ENCODE measurements around the gene NRXN3.

Gene NRXN3

GRCh38 chr14:79573486-79573885 lies 1403.3 kb downstream of the NRXN3 start:
- no peak for DNase-seq (ENCODE audit: low read depth in 3 of 3)

- DNase-seq (ENCODE audit: low read depth in 3 of 3), result no peak
Observed at GRCh38 chr14:79575032-79575431, 1404.9 kb downstream of the NRXN3 start.

- DNase-seq (ENCODE audit: low read depth in 3 of 3), result no peak
Observed at GRCh38 chr14:79576424-79576823, 1406.3 kb downstream of the NRXN3 start.

- no peak for DNase-seq (ENCODE audit: low read depth in 3 of 3)
Observed at GRCh38 chr14:79578470-79578869, 1408.3 kb downstream of the NRXN3 start.

GRCh38 chr14:79580414-79580813 lies 1410.2 kb downstream of the NRXN3 start:
- DNase-seq (ENCODE audit: low read depth in 3 of 3), result no peak

- DNase-seq (ENCODE audit: low read depth in 3 of 3), result no peak
Observed at GRCh38 chr14:79580906-79581305, 1410.7 kb downstream of the NRXN3 start.

- DNase-seq (ENCODE audit: low read depth in 3 of 3), result no peak
Observed at GRCh38 chr14:79581912-79582576, 1411.9 kb downstream of the NRXN3 start.

- DNase-seq (ENCODE audit: low read depth in 3 of 3), result no peak
Observed at GRCh38 chr14:79583738-79584408, 1413.7 kb downstream of the NRXN3 start.

- DNase-seq (ENCODE audit: low read depth in 3 of 3), result no peak
Observed at GRCh38 chr14:79584679-79585078, 1414.5 kb downstream of the NRXN3 start.

- no peak for DNase-seq (ENCODE audit: low read depth in 3 of 3)
Observed at GRCh38 chr14:79585845-79586244, 1415.7 kb downstream of the NRXN3 start.

- DNase-seq (ENCODE audit: low read depth in 3 of 3), result no peak
Observed at GRCh38 chr14:79586416-79586815, 1416.2 kb downstream of the NRXN3 start.

- DNase-seq (ENCODE audit: low read depth in 3 of 3), result no peak
Observed at GRCh38 chr14:79586989-79587598, 1416.9 kb downstream of the NRXN3 start.

GRCh38 chr14:79587875-79588274 lies 1417.7 kb downstream of the NRXN3 start:
- DNase-seq (ENCODE audit: low read depth in 3 of 3), result no peak

- DNase-seq (ENCODE audit: low read depth in 3 of 3), result no peak
Observed at GRCh38 chr14:79588398-79588797, 1418.2 kb downstream of the NRXN3 start.

- DNase-seq (ENCODE audit: low read depth in 3 of 3), result no peak
Observed at GRCh38 chr14:79596551-79596950, 1426.4 kb downstream of the NRXN3 start.

- DNase-seq (ENCODE audit: low read depth in 3 of 3), result no peak
Observed at GRCh38 chr14:79597566-79597965, 1427.4 kb downstream of the NRXN3 start.

GRCh38 chr14:79598339-79598738 lies 1428.2 kb downstream of the NRXN3 start:
- DNase-seq (ENCODE audit: low read depth in 3 of 3), result no peak

- no peak for DNase-seq (ENCODE audit: low read depth in 3 of 3)
Observed at GRCh38 chr14:79599239-79599638, 1429.1 kb downstream of the NRXN3 start.

GRCh38 chr14:79600406-79600805 lies 1430.2 kb downstream of the NRXN3 start:
- DNase-seq (ENCODE audit: low read depth in 3 of 3), result no peak

- no peak for DNase-seq (ENCODE audit: low read depth in 3 of 3)
Observed at GRCh38 chr14:79601579-79601978, 1431.4 kb downstream of the NRXN3 start.

GRCh38 chr14:79602045-79602444 lies 1431.9 kb downstream of the NRXN3 start:
- no peak for DNase-seq (ENCODE audit: low read depth in 3 of 3)

- DNase-seq (ENCODE audit: low read depth in 3 of 3), result no peak
Observed at GRCh38 chr14:79602742-79603141, 1432.6 kb downstream of the NRXN3 start.

GRCh38 chr14:79605849-79606248 lies 1435.7 kb downstream of the NRXN3 start:
- no peak for DNase-seq (ENCODE audit: low read depth in 3 of 3)
